Activated T-cell treated with anti-CD3 and anti-CD28 coated beads for 24 hours (primary cell): ENCODE results near the gene PCDH15.
"Not testable (repeated sequence)": the region's sequence is repeated elsewhere in the genome, so short reads cannot be mapped to it uniquely, and the experiment has no call there.

ENCODE experiments used
- DNase-seq: peaks from one replicate; pipeline ENCODE4 v3.0.0-alpha.2; 2020; ENCODE audit warnings: low read depth

Gene PCDH15

DNA sequence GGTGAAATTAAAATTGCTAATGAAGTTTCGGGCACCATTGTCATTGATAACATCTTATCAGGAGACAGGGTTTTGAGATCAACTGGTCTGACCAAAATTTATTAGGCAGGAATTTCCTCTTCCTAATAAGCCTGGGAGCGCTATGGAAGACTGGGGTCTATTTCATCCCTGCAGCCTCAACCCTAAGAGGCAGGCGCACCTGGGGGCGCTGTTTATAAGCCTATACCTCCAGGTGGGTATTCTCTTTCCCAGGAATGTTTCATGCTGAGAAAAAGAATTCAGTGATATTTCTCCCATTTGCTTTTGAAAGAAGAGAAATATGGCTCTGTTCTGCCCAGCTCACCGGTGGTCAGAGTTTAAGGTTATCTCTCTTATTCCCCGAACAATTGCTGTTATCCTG, 406.4 kb downstream of the PCDH15 start:
- not testable (repeated sequence) for DNase-seq

DNA sequence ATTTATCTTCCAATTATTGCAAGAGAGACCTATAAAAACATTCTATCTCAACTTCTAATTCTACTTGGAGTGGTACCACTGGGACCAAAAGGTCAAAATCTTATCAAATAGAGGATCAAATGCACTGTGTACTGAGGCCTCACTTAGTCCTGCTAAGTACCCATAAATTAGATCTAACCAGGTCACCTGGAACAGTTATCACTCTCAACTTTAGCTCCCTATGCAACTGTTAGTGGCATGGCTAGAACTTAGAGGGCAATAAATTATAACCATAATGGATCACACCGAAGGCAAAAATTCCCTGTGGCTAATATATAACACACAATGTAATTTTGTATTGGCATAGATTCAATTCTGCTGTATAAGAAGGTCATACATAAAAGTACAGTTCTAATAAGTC, 428.9 kb downstream of the PCDH15 start:
- DNase-seq: no peak

DNA sequence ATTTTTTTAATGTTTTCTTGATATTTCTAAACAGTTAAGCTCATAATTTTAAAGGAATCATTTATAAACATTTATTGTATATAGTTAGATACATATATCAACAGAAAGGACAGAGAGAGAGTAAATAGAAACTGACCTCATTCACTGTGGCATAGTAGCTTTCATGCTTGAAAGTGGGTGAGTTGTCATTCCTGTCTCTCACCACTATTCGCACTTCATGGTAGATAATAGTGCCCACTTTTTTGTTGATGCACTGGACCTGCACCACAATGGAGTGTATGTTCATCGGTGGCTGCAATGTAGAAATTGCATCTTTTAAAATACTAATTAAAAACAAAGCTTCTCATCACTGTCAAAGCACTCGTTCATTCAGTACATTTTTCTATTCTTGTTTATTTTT, 432.0 kb downstream of the PCDH15 start:
- no peak for DNase-seq

DNA sequence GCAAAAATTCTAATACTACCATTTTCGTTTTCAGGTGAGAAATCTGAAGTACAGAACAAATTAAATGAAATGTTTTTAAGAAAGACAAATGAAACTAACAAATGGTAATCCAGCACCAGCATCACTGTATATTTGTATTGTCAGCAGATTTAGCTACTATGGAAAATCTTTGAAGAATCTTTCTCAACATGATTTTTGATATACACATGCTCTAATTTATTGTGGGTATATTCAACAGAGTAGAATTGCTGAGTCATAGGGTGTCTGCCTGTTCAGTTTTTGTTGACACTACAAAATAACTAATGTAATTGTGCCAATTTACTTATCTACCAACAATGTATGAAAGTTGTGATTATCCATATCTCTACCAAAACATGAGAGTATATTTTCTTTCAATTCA, 437.6 kb downstream of the PCDH15 start:
- no peak for DNase-seq

DNA sequence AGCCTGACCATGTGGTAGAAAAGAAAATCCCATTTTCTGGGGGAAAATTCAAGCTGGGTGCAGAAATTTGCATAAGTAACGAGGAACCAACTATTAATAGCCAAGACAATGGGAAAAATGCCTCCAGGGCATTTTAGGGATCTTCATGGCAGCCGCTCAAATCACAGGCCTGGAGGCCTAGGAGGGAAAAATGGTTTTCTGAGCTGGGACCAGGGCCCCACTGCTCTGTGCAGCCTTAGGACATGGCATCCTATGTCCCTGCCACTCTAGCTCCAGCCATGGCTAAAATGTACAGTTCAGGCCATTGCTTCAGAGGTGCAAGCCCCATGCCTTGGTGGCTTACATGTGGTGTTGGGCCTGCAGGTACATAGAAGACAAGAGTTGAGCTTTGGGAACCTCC, 459.0 kb downstream of the PCDH15 start:
- DNase-seq: no peak

DNA sequence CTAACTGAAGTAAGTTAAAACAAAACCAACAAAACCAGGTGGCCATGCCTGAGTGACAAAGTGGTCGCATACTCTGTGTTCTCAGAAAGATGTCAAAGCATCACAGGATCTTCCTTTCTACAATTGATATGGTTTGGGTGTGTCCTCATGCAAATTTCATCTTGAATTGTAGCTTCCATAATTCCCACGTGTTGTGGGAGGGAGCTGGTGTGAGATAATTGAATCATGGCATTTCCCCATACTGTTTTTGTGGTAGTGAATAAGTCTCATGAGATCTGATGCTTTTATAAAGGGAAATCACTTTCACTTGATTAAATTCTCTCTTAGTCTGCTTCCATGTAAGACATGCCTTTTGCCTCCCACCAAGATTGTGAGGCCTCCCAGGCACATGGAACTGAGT, 465.7 kb downstream of the PCDH15 start:
- DNase-seq: no peak

DNA sequence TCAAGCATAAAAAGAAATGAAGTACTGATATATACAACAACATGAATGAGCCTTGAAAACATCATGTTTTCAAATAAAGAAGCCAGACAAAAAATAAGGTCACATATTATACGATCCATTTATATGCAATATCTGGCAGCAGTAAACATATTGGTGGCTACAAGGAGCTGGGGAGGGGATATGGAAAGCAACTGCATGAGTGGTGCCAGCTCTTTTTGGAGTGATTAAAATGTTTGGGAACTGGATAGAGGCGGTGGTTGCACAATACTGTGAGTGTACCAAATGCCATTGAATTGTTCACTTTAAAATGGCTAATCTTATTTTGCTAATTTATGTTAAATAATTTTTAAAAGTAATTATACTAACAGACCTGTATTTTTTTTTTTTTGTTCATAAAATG, 481.7 kb downstream of the PCDH15 start:
- DNase-seq: no peak

DNA sequence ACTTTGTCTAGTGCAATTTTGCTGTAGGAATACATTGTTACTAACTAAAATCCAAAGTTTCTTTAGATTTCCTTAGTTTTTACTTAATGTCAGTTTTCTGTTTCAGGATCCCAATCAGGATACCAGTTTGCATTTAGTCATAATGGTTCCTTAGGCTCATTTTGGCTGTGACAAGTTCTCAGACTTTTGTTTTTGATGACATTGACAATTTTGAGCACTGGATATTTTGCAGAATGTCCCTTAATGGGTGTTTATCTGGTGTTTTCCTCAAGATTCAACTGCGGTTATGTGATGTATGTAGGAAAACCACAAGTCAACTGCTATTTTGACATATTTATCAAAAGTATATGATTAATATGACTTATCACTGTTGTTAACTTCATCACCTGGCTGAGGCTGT, 482.6 kb downstream of the PCDH15 start:
- DNase-seq: no peak

DNA sequence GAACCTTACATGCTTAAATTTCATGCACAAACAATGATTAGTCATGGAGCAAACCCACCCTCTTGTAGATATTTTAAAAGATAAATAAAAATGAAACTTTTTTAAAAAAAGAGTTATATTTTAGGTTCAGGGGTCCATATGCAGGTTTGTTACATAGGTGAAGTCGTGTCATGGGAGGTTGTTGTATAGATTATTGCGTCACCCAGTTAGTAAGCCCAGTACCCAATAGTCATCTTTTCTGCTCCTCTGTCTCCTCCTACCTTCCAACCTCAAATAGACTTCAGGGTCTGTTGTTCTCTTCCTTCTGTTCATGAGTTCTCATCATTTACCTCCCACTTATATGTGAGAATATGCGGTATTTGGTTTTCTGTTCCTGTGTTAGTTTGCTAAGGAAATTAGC, 486.6 kb downstream of the PCDH15 start:
- no peak for DNase-seq

DNA sequence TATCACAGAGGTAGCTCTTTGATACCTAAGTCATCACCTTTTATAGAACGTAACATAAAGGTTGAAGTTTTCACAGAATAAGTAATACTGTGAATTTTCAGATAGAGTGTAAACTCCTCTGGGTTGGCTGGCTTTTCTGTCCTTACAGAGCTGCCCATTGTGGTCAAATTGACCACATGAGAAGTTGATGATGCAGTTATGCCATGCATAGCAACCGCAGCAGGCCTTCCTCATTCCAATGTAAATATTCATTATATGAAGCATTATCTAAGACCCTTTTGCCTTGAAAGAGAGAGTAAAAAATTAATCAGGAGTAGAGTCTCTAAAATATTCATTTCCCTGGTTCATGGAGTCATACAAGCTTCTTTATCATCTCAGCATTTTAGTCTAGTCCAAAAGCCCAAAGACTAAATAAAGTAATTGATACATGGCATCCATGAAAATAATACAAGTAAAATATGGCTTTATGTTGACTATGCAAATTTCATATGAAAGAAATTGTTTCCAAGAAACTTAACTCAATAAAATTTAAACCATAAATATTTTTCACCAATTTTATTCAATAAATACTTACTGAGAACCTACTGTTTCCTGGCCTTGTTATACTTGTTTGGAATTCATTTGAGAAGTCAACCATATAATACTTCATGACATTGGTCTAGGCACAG, 516.4 kb downstream of the PCDH15 start:
- no peak for DNase-seq

DNA sequence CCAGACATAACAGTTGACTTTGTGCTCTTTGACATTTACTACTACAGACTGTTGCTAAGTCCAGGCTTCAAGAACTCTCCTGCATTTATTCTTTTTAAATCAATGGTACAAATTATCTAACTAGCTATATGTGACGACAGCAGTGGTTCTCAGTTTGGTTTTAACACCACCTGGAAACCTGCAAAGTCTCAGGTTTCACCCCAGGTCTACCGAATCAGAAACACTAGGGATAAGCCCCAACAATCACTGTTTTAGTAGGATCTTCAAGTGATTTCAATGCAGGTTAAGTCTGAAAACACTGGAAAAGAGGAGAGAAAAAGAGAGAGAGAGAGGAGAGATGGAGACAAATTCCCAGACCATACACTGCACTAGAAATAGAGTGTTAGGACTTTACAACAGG, 519.0 kb downstream of the PCDH15 start:
- no peak for DNase-seq

DNA sequence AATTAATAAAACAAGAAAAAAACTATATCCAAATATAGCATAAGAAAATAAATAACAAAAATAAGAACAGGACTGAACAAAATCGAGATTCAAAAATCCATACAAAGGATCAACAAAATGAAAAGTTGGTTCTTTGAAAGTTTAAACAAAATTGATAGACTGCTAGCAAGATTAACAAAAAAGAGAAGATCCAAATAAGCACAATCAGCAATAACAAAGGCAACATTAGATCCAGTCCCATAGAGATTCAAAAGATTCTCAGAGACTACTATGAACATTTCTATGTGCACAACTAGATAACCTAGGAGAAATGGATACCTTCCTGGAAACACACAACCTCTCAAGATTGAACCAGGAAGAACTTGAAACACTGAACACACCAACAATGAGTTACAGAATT, 534.6 kb downstream of the PCDH15 start:
- DNase-seq: no peak

DNA sequence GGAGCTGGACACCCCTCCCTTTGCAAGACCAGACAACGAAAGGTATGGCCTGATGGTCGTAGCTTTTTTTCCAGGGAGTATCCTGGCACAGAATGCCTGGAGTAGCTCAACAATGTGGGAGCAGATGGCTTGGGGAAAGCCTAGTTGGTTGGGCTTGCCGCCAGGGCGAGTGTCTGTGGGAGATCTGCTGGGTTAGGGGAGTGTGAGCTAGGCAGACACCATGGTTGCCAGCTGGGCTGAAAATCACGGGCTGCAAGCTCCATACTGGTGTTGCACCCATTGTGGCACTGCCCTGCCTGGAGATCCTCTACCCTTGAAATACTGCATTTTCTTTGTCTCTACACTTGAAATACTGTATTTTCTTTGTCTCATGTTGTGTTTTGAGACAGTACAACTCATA, 538.3 kb downstream of the PCDH15 start:
- DNase-seq: no peak

DNA sequence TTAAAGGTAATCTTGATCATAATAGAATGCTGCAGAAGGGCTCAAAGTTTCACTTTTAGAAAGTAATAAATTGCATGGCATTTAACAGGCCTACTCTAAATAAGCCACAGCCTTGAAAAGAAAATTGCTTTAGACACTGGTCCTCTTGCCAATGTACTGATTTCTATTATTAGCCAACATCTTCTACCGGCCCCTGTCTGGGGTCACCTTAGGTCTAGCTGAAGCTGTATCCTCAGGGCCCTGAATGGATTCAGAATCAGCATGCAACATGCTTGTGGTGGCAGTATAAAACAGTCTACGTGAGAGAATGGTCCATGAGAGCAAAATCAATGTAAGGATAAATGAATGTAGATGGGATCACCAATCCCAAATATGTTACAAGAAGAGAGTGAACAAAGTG, 541.9 kb downstream of the PCDH15 start:
- DNase-seq: no peak

DNA sequence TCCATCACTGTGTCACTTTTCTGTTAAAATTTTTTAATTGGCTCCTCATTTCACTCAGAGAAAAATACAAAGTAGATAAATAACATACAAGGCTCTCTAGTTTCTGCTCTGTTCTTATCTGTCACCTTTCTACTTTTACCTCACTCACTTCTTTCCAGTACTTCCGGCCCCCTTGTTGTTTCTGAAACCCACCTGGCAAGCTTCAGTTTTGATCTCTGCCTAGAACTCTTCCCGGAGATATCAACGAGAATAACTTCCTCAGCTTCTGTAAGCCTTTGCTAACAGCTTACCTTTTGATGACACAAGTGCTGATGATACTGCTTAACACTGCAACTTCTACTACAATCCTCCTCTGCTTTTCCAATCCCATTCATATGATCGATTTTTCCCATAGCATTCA, 566.2 kb downstream of the PCDH15 start:
- DNase-seq: no peak

DNA sequence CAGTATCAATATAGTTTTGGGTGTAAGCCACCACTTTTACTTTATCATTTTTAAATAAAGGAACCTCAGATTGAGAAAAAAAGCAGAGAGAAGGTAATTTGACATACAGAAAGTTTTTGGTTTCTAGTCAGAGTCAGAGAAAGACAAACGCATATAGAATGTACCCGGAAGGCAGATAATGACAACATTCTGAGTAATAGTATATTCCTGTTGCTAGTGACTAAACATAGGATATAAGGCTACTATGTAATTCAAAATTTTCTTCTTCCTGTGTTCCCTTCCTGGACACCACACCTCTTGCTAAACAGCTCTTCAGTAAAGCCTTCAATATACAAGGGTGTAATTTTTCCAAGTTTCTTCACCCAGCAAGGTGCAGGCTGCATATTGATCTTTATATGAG, 597.6 kb downstream of the PCDH15 start:
- no peak for DNase-seq

DNA sequence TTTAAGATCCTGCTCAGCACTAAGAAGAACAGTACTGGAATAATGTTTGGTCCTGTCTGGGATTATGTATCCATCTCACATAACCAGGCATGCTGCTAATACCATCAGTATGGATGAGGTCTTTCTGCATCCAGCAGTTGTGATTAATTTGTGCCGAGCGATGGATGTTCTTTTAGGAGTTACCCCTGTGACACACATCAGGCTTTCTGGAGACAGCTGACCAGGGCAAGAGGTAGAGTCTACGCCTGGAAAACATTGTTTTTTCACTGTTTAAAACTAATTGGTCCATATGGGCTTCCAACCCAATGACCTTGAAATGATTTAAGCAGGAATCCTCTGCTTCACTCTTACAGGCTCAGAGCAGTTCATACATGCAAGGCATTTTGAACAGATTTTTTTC, 603.0 kb downstream of the PCDH15 start:
- no peak for DNase-seq

DNA sequence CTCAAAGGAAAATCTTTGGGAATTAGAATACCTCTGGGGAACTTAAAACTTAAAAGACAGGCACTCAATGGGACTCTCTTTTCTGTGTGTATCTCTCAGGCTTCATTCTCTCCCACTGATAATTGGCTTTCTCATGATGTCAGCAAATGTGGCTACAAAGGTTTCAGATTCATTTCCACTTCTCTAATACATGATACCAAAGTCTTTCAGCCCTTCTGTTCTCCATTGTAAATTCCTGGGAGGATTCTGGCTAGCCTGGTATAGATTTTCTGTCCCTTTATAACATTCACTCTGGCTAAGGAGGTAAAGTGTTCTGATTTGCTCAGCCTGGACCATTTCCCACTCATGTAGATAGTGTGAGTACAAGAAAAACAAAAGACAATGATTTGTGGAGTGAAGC, 606.2 kb downstream of the PCDH15 start:
- DNase-seq: no peak

DNA sequence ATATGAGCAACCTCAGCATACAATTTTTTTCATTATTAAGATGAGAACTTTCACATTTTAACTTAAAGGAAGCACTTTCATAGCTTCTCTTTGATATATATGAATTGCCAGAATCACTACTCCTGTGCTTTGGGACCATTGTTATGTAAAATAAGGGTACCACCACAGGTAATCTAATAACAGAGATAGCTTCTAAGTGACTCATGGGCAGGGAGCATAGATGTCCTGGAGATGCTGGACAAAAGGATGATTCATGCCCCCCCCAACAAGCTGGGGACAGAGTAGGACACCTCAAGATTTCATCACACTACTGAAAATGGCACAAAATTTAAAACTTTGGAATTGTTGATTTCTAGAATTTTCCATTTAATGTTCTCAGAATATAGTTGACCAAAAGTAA, 641.1 kb downstream of the PCDH15 start:
- DNase-seq: no peak

DNA sequence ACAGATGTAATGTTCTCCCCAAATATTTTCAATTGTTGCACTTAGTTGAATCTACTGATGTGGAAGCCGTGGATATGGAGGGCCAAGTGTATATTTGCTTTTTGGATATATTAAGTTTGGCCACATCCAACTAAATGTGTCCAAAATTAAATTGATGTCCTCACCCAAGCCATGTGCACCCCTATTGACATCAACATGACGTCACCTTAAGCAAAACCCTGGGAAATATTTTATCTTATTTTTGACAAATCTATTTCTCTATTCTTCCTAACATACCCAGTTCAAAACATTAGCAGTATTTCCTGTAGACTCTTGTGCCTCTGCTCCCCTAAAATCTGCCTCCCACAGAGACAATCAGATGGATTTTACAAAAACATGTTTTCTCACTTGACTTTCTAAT, 652.5 kb downstream of the PCDH15 start:
- no peak for DNase-seq

DNA sequence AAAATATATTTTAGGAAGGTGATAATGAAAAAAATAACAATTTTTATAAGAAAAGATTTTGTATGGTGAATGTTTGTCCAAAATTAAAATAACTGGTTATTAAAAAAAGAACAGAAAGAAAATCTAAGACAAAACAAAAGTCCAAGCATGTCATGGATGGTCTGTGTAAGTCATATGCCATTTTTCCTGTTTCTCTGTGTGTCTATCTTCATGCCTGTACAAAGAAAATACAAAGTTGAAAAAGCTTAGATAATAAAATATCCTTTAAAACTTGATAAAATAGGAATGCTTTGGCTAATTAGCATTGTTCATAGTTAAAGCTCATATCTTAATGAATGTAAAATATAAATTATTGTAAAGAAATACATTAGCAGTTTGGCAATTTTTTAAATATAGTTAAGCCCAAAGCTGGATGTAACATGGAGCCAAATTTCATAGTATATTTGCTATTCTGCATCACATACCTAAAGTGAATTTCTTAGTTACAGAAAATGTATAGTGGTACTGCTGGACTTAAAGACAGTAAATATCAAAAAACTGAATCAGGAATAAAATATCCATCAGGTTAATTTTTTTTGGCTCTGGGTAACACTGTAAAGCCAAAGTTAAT, 661.1 kb downstream of the PCDH15 start:
- DNase-seq: no peak

DNA sequence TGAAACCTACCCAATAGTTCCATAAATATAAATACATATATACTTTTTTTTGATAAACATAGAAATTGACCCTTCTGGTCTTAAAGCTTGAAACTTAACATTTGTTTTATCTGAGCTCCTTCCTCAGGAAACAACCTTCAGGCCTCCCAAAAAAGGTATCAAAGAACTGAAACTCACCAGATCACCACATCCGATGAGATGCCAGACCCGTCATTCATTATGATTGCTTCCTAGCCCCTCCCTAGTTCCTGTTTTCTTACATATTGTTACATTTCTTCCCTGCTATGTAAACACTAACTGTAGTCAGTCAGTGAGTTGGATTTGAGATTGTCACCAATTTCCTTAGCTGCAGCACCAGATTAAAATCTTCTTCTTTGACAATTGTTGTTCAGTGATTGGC, 663.6 kb downstream of the PCDH15 start:
- DNase-seq: no peak

DNA sequence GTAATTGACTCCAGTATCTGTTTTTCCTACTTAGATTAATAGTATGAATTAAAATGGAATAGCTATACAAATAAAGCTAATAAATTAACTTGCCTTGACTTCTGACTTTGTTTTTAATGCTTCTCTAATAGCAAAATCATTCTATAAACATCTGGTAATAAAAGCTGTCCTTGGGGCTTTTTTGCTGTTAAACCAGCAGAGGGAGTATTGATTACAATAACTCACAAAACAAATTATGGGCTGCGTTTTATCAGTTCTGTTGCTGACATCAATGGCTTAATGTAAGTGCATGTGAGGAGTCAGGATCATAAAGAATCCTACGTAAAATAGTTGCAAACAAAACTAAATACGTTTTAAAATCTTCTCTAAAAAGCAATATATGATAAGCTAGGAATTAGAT, 667.8 kb downstream of the PCDH15 start:
- DNase-seq: no peak

DNA sequence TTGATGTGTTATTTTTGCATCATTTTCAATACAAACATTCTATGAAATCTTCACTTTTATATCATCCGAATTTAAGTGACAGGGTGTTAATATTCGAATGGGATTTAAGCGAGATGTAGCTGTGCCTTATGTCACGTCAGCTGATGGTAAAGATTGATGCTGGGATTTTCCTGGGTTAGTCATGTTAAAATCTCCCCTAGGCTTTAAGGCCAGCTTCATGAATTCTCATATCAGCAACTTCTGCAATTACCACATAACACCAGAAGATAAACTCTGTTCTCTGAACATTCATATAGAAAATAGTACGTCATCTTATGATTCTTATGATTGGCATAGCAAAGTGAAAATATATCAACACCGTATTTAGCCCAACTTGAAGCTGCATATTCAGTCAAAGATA, 669.2 kb downstream of the PCDH15 start:
- DNase-seq: no peak
